K562 (cell line): Measurements from ENCODE around the gene H3-3A. TPM values are rescaled to one million over a fixed set of nuclear protein-coding genes. Genes with fewer than 3 reads are reported as not detected.
A peak's percentile ranks its signal among the peaks of the same experiment; 100 is the strongest.

ENCODE experiments used
- AFF1 ChIP-seq, 2 experiments: fragments of 450-650 bp; IDR thresholded peaks; 2 replicates each; pipeline ENCODE4 v1.6.1; 2018; ENCODE audit warnings: mild to moderate bottlenecking in 2 of 2, low read depth in 1 of 2; ENCODE audit not compliant: partially characterized antibody in 2 of 2
- ARID3A ChIP-seq: IDR thresholded peaks from 2 replicates; pipeline ENCODE4 v1.6.1; 2012; ENCODE audit warnings: low read depth, low read length, improper control_type of control experiment, borderline replicate concordance
- CBFA2T2 ChIP-seq: fragments of 450-650 bp; conservative IDR thresholded peaks from 2 replicates; pipeline ENCODE4 v1.6.1; 2017; ENCODE audit warnings: mild to moderate bottlenecking
- DNMT1 ChIP-seq: fragments of 450-650 bp; IDR thresholded peaks from 2 replicates; pipeline ENCODE4 v1.6.1; 2016; ENCODE audit warnings: antibody characterized with exemption, mild to moderate bottlenecking
- HNRNPL ChIP-seq: fragments of 200-400 bp; formaldehyde crosslinking; IDR thresholded peaks from 2 replicates; pipeline ENCODE4 v1.6.1; 2017; ENCODE audit warnings: low read depth, mild to moderate bottlenecking, low read length
- KHSRP ChIP-seq: fragments of 450-650 bp; IDR thresholded peaks from 2 replicates; pipeline ENCODE4 v1.6.1; 2017
- MAZ ChIP-seq, 2 experiments: fragments of 450-650 bp in 1 of 2; sonication (generic) in 1 of 2; formaldehyde crosslinking; IDR thresholded peaks in 1 of 2; conservative IDR thresholded peaks in 1 of 2; 2 replicates each; pipeline versions ENCODE4 v1.4.0 to v1.5.0; 2020; ENCODE audit warnings: mild to moderate bottlenecking in 1 of 2, missing genetic modification reagents in 1 of 2
- PHF21A ChIP-seq: fragments of 450-650 bp; IDR thresholded peaks from 2 replicates; pipeline ENCODE4 v1.6.1; 2017; ENCODE audit warnings: low read depth, borderline replicate concordance
- POLR2AphosphoS2 ChIP-seq: IDR thresholded peaks from 2 replicates; pipeline ENCODE4 v1.6.1; 2012; ENCODE audit warnings: low read length, improper control_type of control experiment
- PURB ChIP-seq: sonication (generic); formaldehyde crosslinking; IDR thresholded peaks from 2 replicates; pipeline ENCODE4 v1.9.0; 2021; ENCODE audit warnings: low read depth, mild to moderate bottlenecking, missing genetic modification reagents
- RCOR1 ChIP-seq, 2 experiments: IDR thresholded peaks; 2 replicates each; pipeline ENCODE4 v1.6.1; 2012; ENCODE audit warnings: low read depth in 2 of 2, low read length in 2 of 2, borderline replicate concordance in 1 of 2, improper control_type of control experiment in 1 of 2
- SAP30 ChIP-seq: fragments of 200-600 bp; sonication (generic); IDR thresholded peaks from 2 replicates; pipeline ENCODE4 v1.6.1; 2012; ENCODE audit warnings: borderline replicate concordance, low read depth, mild to moderate bottlenecking, moderate library complexity, low read length, control low read depth, inconsistent platforms; ENCODE audit not compliant: insufficient read depth, poor library complexity, severe bottlenecking
- ZNF239 ChIP-seq: fragments of 250-450 bp; sonication (Bioruptor Pico); IDR thresholded peaks from 2 replicates; pipeline ENCODE4 v1.4.0; 2020; ENCODE audit warnings: mild to moderate bottlenecking
- ZNF551 ChIP-seq: fragments of 250-450 bp; sonication (Bioruptor Pico); IDR thresholded peaks from 2 replicates; pipeline ENCODE4 v1.5.0; 2021; ENCODE audit warnings: mild to moderate bottlenecking, moderate library complexity
- polyA plus RNA-seq, 8 experiments: library from polyadenylated mRNA; depleted of rRNA in 4 of 8; stranded (reverse) in 5 of 8; unstranded in 3 of 8; fragments of >200 nt; fragmentation: Nextera tagmentation in 2 of 8; fragmentation: Illumina TruSeq in 1 of 8; extraction: Ambion mirVana in 2 of 8; extraction: Trizol in 1 of 8; gene quantifications; 2 replicates each; pipeline versions ENCODE4 v1.2.1 to v1.2.3, GENCODE V29; 2011 to 2014; ENCODE audit warnings: inconsistent platforms in 1 of 8, missing spikeins in 1 of 8
- total RNA-seq, 7 experiments: library from RNA; depleted of rRNA in 6 of 7; stranded (reverse); fragments of >200 nt in 6 of 7; fragmentation: Illumina TruSeq in 2 of 7; extraction: Trizol in 2 of 7; gene quantifications; 2 replicates each; pipeline versions ENCODE4 v1.2.1 to v1.2.3, GENCODE V29; 2011 to 2021; ENCODE audit warnings: low replicate concordance in 1 of 7
- TF ChIP-seq, protein P1 (sequence below): fragments of 250-450 bp; sonication (Bioruptor Pico); IDR thresholded peaks from 2 replicates; pipeline ENCODE4 v1.4.0; 2020

The H3-3A gene
- total and polyA plus RNA-seq, 9 of the 15 experiments (the other 6 are each of a cell fraction or from before 2014, with no cell fraction given), result 426 to 1,083 (median 591) TPM

DNA sequence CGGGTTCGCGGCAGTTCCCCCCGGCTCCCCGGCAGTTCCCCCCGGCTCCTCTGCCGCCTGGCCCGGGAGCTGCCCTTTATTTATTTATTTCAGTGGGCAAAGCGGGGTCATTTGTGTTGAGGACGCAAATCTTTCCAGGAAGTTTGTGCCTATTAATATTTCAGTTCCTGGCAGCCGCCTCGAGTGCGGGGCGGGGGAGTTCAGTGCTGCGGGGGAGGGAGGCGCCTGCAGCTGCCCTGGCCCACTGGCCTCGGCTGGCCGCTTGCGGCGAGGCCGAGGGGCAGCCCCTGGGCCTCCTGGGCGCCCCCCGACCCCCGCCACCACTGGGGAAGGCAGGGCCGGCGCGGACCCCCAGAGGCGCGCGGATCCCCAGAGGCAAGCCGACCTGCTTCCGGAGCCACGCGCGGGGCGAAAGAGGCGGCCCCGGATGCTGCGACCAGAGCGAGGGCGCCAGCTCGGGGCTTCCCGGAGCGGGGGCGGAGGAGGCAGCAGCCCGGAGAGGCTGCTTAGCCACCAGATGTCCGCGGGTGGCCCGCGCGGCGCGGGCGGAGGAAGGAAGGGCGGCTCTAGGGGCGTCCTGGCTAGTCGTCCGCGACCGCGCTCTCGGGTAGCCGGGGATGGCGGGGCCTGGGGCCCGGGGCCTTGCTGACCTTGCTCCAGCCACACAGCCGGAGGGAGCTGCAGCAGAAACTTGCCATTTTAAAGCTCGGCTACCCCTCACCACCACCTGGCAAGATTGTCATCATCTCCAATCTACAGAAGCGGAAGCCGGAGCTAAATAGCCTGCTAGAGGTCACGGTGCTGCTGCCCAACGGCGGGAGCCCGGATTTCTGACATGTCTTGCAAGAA lies 48.0 kb downstream of the H3-3A start (continued):
- TF ChIP-seq HNRNPL, result peak; percentile 63; the same call in 1 of the 2 replicates
- TF ChIP-seq ARID3A, result no peak
- no peak for TF ChIP-seq CBFA2T2
- TF ChIP-seq ZNF551 (CRISPR knock-in tag), result no peak
- TF ChIP-seq PHF21A, result no peak
- TF ChIP-seq POLR2AphosphoS2, result no peak
- no peak for TF ChIP-seq ZNF239 (CRISPR knock-in tag)
- no peak for TF ChIP-seq RCOR1 (IDR thresholded peaks at IDR 0.05; ENCODE audit: borderline replicate concordance in 1 of 2, low read depth in 2 of 2, low read length in 2 of 2)
- TF ChIP-seq KHSRP, result no peak
- TF ChIP-seq, protein P1, sequence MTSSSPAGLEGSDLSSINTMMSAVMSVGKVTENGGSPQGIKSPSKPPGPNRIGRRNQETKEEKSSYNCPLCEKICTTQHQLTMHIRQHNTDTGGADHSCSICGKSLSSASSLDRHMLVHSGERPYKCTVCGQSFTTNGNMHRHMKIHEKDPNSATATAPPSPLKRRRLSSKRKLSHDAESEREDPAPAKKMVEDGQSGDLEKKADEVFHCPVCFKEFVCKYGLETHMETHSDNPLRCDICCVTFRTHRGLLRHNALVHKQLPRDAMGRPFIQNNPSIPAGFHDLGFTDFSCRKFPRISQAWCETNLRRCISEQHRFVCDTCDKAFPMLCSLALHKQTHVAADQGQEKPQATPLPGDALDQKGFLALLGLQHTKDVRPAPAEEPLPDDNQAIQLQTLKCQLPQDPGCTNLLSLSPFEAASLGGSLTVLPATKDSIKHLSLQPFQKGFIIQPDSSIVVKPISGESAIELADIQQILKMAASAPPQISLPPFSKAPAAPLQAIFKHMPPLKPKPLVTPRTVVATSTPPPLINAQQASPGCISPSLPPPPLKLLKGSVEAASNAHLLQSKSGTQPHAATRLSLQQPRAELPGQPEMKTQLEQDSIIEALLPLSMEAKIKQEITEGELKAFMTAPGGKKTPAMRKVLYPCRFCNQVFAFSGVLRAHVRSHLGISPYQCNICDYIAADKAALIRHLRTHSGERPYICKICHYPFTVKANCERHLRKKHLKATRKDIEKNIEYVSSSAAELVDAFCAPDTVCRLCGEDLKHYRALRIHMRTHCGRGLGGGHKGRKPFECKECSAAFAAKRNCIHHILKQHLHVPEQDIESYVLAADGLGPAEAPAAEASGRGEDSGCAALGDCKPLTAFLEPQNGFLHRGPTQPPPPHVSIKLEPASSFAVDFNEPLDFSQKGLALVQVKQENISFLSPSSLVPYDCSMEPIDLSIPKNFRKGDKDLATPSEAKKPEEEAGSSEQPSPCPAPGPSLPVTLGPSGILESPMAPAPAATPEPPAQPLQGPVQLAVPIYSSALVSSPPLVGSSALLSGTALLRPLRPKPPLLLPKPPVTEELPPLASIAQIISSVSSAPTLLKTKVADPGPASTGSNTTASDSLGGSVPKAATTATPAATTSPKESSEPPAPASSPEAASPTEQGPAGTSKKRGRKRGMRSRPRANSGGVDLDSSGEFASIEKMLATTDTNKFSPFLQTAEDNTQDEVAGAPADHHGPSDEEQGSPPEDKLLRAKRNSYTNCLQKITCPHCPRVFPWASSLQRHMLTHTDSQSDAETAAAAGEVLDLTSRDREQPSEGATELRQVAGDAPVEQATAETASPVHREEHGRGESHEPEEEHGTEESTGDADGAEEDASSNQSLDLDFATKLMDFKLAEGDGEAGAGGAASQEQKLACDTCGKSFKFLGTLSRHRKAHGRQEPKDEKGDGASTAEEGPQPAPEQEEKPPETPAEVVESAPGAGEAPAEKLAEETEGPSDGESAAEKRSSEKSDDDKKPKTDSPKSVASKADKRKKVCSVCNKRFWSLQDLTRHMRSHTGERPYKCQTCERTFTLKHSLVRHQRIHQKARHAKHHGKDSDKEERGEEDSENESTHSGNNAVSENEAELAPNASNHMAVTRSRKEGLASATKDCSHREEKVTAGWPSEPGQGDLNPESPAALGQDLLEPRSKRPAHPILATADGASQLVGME (CRISPR knock-in tag), result 0 out of 2 replicates have a peak, but pooled peaks have one; percentile 40
- peak; percentile 48 for TF ChIP-seq SAP30
- peak; percentile 66 to 92; a peak in 3 of 4 replicates for TF ChIP-seq MAZ (CRISPR knock-in tag; conservative IDR thresholded peaks at IDR 0.05 in 1 of 2, IDR thresholded peaks at IDR 0.05 in 1 of 2)
- no peak for TF ChIP-seq PURB (CRISPR knock-in tag)
- TF ChIP-seq AFF1 (IDR thresholded peaks at IDR 0.05; ENCODE audit: low read depth in 1 of 2, partially characterized antibody in 2 of 2), result no peak
- TF ChIP-seq DNMT1, result no peak
